Peyer's patch (tissue), 4 donors: Measurements from ENCODE around the gene RAPGEF3.

ENCODE experiments used
- CTCF ChIP-seq, 6 experiments: fragments of 450-650 bp in 4 of 6; fragments of 200-600 bp in 2 of 6; sonication (generic) in 1 of 6; IDR thresholded peaks; one replicate each; pipeline ENCODE4 v1.5.1; 2017 to 2019; ENCODE audit warnings: antibody characterized with exemption in 6 of 6, mild to moderate bottlenecking in 3 of 6, moderate library complexity in 1 of 6
- POLR2A ChIP-seq, 2 donors: fragments of 450-650 bp; IDR thresholded peaks; one replicate each; pipeline ENCODE4 v1.5.1; 2017; ENCODE audit warnings: antibody characterized with exemption in 2 of 2, mild to moderate bottlenecking in 2 of 2, moderate library complexity in 2 of 2

DNA sequence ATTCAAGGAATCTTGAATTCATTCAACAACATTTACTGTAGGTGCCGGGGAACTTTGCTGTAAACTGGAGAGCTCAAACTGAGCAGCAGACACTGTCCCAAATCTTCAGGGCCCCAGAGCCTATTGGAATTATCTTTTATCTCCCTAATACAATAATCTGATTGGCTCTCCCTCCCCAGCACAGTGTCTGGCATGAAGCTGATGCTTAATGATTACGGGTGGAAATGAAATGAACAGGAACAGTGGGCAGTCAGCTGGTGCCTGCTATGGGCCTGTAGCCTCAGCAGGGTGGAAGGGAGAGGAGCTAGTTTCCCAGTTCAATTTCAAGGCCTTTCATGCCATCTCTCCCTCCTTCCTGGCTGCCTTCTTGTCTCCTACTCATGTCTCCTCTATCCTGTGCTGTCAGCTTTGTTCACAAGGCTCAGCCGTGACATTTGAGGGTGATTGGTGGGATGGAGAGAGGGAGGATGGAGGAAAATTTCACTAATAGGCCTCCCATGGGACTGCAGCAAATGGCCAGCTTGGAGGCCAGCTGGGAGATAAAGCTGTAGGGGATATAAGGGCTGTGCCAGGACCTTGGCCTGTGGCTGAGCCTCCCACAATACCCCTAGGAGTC, 4.3 kb upstream of the RAPGEF3 start:
- TF ChIP-seq CTCF (IDR thresholded peaks at IDR 0.05) = no peak
- TF ChIP-seq POLR2A (IDR thresholded peaks at IDR 0.05) = no peak
